GM12878 (cell line): Measurements from ENCODE around the gene HMCES. TPM values are rescaled to one million over a fixed set of nuclear protein-coding genes. Genes with fewer than 3 reads are reported as not detected.

Experiments used
- ASH2L ChIP-seq: fragments of 300-600, 200-600 bp; sonication (generic); IDR thresholded peaks from 2 replicates; pipeline ENCODE4 v1.6.1; 2017; ENCODE audit warnings: low read depth, mild to moderate bottlenecking, borderline replicate concordance
- BACH1 ChIP-seq: fragments of 450-650 bp; IDR thresholded peaks from 2 replicates; pipeline ENCODE4 v1.6.1; 2017; ENCODE audit warnings: mild to moderate bottlenecking, borderline replicate concordance
- BHLHE40 ChIP-seq, 2 experiments: fragments of 450-650 bp in 1 of 2; IDR thresholded peaks; 2 replicates each; pipeline ENCODE4 v1.6.1; 2011 to 2017; ENCODE audit warnings: low read depth in 2 of 2, borderline replicate concordance in 1 of 2, improper control_type of control experiment in 1 of 2, low read length in 1 of 2, mild to moderate bottlenecking in 1 of 2
- CEBPB ChIP-seq, 2 experiments: fragments of 150-350 bp in 1 of 2; IDR thresholded peaks; 2 replicates each; pipeline ENCODE4 v1.6.1; 2012 to 2014; ENCODE audit warnings: low read depth in 2 of 2, low read length in 2 of 2, borderline replicate concordance in 1 of 2, inconsistent platforms in 1 of 2
- CREB1 ChIP-seq: IDR thresholded peaks from 2 replicates; pipeline ENCODE4 v1.6.1; 2012; ENCODE audit warnings: low read depth, mild to moderate bottlenecking, inconsistent platforms
- EP300 ChIP-seq, 2 experiments: fragments of 150-350 bp in 1 of 2; IDR thresholded peaks; 2 replicates each; pipeline ENCODE4 v1.6.1; 2011 to 2012; ENCODE audit warnings: low read depth in 2 of 2, low read length in 2 of 2, borderline replicate concordance in 1 of 2, improper control_type of control experiment in 1 of 2, inconsistent platforms in 1 of 2; ENCODE audit not compliant: control insufficient read depth in 1 of 2
- EZH2 ChIP-seq: IDR thresholded peaks from 2 replicates; pipeline ENCODE4 v1.6.1; 2012; ENCODE audit warnings: low read depth, mild to moderate bottlenecking, control low read depth, inconsistent platforms, low read length, borderline replicate concordance; ENCODE audit not compliant: control insufficient read depth
- GATAD2B ChIP-seq: fragments of 450-650 bp; conservative IDR thresholded peaks from 2 replicates; pipeline ENCODE4 v1.6.1; 2017; ENCODE audit warnings: low read depth, mild to moderate bottlenecking, moderate library complexity
- IRF4 ChIP-seq: IDR thresholded peaks from 2 replicates; pipeline ENCODE4 v1.6.1; 2011; ENCODE audit warnings: low read depth, low read length
- NRF1 ChIP-seq: conservative IDR thresholded peaks from 2 replicates; pipeline ENCODE4 v1.6.1; 2011; ENCODE audit warnings: mild to moderate bottlenecking, low read depth, low read length, improper control_type of control experiment
- SIX5 ChIP-seq: IDR thresholded peaks from 2 replicates; pipeline ENCODE4 v1.6.1; 2011; ENCODE audit warnings: mild to moderate bottlenecking, low read depth, low read length, moderate library complexity; ENCODE audit not compliant: severe bottlenecking
- SMAD5 ChIP-seq: IDR thresholded peaks from 2 replicates; pipeline ENCODE4 v1.6.1; 2016; ENCODE audit warnings: antibody characterized with exemption, low read depth
- SMC3 ChIP-seq: IDR thresholded peaks from 2 replicates; pipeline ENCODE4 v1.6.1; 2011; ENCODE audit warnings: low read length, improper control_type of control experiment, borderline replicate concordance
- TBL1XR1 ChIP-seq: IDR thresholded peaks from 2 replicates; pipeline ENCODE4 v1.6.1; 2012; ENCODE audit warnings: low read depth, low read length, improper control_type of control experiment
- ZNF207 ChIP-seq: fragments of 450-650 bp; IDR thresholded peaks from 2 replicates; pipeline ENCODE4 v1.6.1; 2014; ENCODE audit warnings: antibody characterized with exemption, mild to moderate bottlenecking, borderline replicate concordance
- polyA plus RNA-seq, 11 experiments: library from polyadenylated mRNA; depleted of rRNA in 4 of 11; unstranded in 6 of 11; stranded (reverse) in 5 of 11; fragments of >200 nt; fragmentation: Nextera tagmentation in 4 of 11; fragmentation: Illumina TruSeq in 1 of 11; extraction: Ambion mirVana in 4 of 11; extraction: Trizol in 1 of 11; gene quantifications; 1 replicate in 1 of 11; 2 replicates in 10 of 11; pipeline versions ENCODE4 v1.2.1 to v1.2.3, GENCODE V29; 2011 to 2016; ENCODE audit warnings: inconsistent platforms in 2 of 11, missing spikeins in 2 of 11, low read depth in 1 of 11
- total RNA-seq, 4 experiments: library from RNA; depleted of rRNA in 3 of 4; stranded (reverse); fragments of >200 nt in 3 of 4; fragmentation: Illumina TruSeq in 1 of 4; extraction: Trizol in 1 of 4; gene quantifications; 2 replicates each; pipeline versions ENCODE4 v1.2.1 to v1.2.3, GENCODE V29; 2013 to 2021
- TF ChIP-seq, protein P1 (sequence below): fragments of 450-650 bp; IDR thresholded peaks from 2 replicates; pipeline ENCODE4 v1.6.1; 2017; ENCODE audit warnings: mild to moderate bottlenecking, moderate library complexity
- TF ChIP-seq, protein P2 (sequence below): fragments of 450-650 bp; formaldehyde crosslinking; IDR thresholded peaks from 2 replicates; pipeline ENCODE4 v1.4.0; 2020; ENCODE audit warnings: mild to moderate bottlenecking, moderate library complexity
- TF ChIP-seq, protein P3 (sequence below): IDR thresholded peaks from 2 replicates; pipeline ENCODE4 v1.6.1; 2011; ENCODE audit warnings: mild to moderate bottlenecking, low read depth, low read length, moderate library complexity; ENCODE audit not compliant: insufficient replicate concordance

The HMCES gene
- total and polyA plus RNA-seq, 10 of the 15 experiments (the other 5 are each of a cell fraction or from before 2014, with no cell fraction given): 12.4 to 49.8 (median 27.0) TPM

DNA sequence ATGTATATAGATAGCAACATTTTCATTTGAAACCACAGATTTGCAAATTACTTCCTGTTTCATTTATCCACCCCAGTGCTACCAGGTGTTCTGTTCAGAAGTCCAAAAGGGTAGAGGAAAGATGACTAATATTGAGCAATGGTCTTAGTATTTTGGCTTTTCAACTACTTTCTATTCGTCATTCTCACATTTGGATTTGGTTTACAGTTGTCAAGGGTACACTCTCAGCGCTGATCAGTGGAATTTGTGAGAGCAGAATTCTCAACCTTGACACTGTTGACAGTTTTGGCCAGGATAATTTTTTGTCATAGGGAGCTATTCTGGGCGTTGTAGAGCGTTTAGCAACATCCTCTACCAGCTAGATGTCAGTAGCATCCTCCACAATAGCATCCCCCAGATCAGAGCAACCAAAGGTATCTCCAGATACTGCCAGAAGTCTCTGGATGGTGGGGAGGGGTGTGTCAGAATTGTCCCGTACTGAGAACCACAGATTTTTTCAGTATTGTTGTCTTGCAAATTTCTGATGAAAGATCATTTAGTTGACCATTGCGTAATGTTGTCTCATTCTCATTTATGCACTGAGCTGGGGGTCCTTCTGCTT, 4.2 kb downstream of the HMCES start (continued):
- TF ChIP-seq NRF1 (no peak), CEBPB (IDR thresholded peaks at IDR 0.05; ENCODE audit: borderline replicate concordance in 1 of 2, low read depth in 2 of 2, low read length in 2 of 2) (peak in 1 of 2 experiments; percentile 98; a peak in 1 of 4 replicates), SIX5 (no peak), SMAD5 (no peak), TBL1XR1 (peak; percentile 96), ASH2L (no peak), EP300 (IDR thresholded peaks at IDR 0.05; ENCODE audit: borderline replicate concordance in 1 of 2, control insufficient read depth in 1 of 2, low read depth in 2 of 2, low read length in 2 of 2) (peak; percentile 98), ZNF207 (no peak), CREB1 (peak; percentile 90), EZH2 (no peak), SMC3 (no peak), BACH1 (peak; percentile 56; the same call in 1 of the 2 replicates), GATAD2B (no peak), IRF4 (peak; percentile 96), BHLHE40 (IDR thresholded peaks at IDR 0.05; ENCODE audit: borderline replicate concordance in 1 of 2, low read depth in 2 of 2, low read length in 1 of 2) (peak; percentile 89 to 92)
- TF ChIP-seq, protein P1, sequence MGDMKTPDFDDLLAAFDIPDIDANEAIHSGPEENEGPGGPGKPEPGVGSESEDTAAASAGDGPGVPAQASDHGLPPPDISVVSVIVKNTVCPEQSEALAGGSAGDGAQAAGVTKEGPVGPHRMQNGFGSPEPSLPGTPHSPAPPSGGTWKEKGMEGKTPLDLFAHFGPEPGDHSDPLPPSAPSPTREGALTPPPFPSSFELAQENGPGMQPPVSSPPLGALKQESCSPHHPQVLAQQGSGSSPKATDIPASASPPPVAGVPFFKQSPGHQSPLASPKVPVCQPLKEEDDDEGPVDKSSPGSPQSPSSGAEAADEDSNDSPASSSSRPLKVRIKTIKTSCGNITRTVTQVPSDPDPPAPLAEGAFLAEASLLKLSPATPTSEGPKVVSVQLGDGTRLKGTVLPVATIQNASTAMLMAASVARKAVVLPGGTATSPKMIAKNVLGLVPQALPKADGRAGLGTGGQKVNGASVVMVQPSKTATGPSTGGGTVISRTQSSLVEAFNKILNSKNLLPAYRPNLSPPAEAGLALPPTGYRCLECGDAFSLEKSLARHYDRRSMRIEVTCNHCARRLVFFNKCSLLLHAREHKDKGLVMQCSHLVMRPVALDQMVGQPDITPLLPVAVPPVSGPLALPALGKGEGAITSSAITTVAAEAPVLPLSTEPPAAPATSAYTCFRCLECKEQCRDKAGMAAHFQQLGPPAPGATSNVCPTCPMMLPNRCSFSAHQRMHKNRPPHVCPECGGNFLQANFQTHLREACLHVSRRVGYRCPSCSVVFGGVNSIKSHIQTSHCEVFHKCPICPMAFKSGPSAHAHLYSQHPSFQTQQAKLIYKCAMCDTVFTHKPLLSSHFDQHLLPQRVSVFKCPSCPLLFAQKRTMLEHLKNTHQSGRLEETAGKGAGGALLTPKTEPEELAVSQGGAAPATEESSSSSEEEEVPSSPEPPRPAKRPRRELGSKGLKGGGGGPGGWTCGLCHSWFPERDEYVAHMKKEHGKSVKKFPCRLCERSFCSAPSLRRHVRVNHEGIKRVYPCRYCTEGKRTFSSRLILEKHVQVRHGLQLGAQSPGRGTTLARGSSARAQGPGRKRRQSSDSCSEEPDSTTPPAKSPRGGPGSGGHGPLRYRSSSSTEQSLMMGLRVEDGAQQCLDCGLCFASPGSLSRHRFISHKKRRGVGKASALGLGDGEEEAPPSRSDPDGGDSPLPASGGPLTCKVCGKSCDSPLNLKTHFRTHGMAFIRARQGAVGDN: no peak
- TF ChIP-seq, protein P2, sequence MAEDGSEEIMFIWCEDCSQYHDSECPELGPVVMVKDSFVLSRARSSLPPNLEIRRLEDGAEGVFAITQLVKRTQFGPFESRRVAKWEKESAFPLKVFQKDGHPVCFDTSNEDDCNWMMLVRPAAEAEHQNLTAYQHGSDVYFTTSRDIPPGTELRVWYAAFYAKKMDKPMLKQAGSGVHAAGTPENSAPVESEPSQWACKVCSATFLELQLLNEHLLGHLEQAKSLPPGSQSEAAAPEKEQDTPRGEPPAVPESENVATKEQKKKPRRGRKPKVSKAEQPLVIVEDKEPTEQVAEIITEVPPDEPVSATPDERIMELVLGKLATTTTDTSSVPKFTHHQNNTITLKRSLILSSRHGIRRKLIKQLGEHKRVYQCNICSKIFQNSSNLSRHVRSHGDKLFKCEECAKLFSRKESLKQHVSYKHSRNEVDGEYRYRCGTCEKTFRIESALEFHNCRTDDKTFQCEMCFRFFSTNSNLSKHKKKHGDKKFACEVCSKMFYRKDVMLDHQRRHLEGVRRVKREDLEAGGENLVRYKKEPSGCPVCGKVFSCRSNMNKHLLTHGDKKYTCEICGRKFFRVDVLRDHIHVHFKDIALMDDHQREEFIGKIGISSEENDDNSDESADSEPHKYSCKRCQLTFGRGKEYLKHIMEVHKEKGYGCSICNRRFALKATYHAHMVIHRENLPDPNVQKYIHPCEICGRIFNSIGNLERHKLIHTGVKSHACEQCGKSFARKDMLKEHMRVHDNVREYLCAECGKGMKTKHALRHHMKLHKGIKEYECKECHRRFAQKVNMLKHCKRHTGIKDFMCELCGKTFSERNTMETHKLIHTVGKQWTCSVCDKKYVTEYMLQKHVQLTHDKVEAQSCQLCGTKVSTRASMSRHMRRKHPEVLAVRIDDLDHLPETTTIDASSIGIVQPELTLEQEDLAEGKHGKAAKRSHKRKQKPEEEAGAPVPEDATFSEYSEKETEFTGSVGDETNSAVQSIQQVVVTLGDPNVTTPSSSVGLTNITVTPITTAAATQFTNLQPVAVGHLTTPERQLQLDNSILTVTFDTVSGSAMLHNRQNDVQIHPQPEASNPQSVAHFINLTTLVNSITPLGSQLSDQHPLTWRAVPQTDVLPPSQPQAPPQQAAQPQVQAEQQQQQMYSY (CRISPR knock-in tag): no peak
- TF ChIP-seq, protein P3, sequence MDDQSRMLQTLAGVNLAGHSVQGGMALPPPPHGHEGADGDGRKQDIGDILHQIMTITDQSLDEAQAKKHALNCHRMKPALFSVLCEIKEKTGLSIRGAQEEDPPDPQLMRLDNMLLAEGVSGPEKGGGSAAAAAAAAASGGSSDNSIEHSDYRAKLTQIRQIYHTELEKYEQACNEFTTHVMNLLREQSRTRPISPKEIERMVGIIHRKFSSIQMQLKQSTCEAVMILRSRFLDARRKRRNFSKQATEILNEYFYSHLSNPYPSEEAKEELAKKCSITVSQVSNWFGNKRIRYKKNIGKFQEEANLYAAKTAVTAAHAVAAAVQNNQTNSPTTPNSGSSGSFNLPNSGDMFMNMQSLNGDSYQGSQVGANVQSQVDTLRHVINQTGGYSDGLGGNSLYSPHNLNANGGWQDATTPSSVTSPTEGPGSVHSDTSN: peak; percentile 35
